EL (cell line): ENCODE measurements around the gene CDYL2.
"Not testable (repeated sequence)": the region's sequence is repeated elsewhere in the genome, so short reads cannot be mapped to it uniquely, and the experiment has no call there.

Source experiments
- DNase-seq: peaks from one replicate; pipeline ENCODE4 v3.0.0-alpha.2; 2016

Gene CDYL2

GRCh38 chr16:80742331-80742730, 62.1 kb downstream of the CDYL2 start:
- no peak for DNase-seq

GRCh38 chr16:80741724-80742123, 62.7 kb downstream of the CDYL2 start:
- DNase-seq, result no peak

GRCh38 chr16:80739523-80739922, 64.9 kb downstream of the CDYL2 start:
- DNase-seq, result no peak

GRCh38 chr16:80738521-80738920, 65.9 kb downstream of the CDYL2 start:
- DNase-seq, result no peak

GRCh38 chr16:80735846-80736245, 68.6 kb downstream of the CDYL2 start:
- no peak for DNase-seq

GRCh38 chr16:80733407-80733806, 71.0 kb downstream of the CDYL2 start:
- DNase-seq, result peak; percentile 8

GRCh38 chr16:80731915-80732314, 72.5 kb downstream of the CDYL2 start:
- DNase-seq, result no peak

GRCh38 chr16:80727066-80727763, 77.2 kb downstream of the CDYL2 start:
- not testable (repeated sequence) for DNase-seq

- no peak for DNase-seq
Observed at GRCh38 chr16:80725566-80726162, 78.7 kb downstream of the CDYL2 start.

- DNase-seq, result no peak
Observed at GRCh38 chr16:80723981-80724380, 80.4 kb downstream of the CDYL2 start.

- DNase-seq, result no peak
Observed at GRCh38 chr16:80723091-80723490, 81.3 kb downstream of the CDYL2 start.

- DNase-seq, result no peak
Observed at GRCh38 chr16:80720804-80721371, 83.5 kb downstream of the CDYL2 start.

GRCh38 chr16:80719573-80719972, 84.8 kb downstream of the CDYL2 start:
- DNase-seq, result no peak

GRCh38 chr16:80718480-80719220, 85.7 kb downstream of the CDYL2 start:
- no peak for DNase-seq

- DNase-seq, result no peak
Observed at GRCh38 chr16:80717611-80718010, 86.8 kb downstream of the CDYL2 start.

GRCh38 chr16:80716564-80717139, 87.7 kb downstream of the CDYL2 start:
- DNase-seq, result no peak

- no peak for DNase-seq
Observed at GRCh38 chr16:80711406-80711805, 93.0 kb downstream of the CDYL2 start.

- DNase-seq, result no peak
Observed at GRCh38 chr16:80710918-80711317, 93.5 kb downstream of the CDYL2 start.

- DNase-seq, result no peak
Observed at GRCh38 chr16:80708823-80709222, 95.6 kb downstream of the CDYL2 start.

- DNase-seq, result no peak
Observed at GRCh38 chr16:80707686-80708085, 96.7 kb downstream of the CDYL2 start.

GRCh38 chr16:80705596-80705995, 98.8 kb downstream of the CDYL2 start:
- no peak for DNase-seq

- DNase-seq, result no peak
Observed at GRCh38 chr16:80704751-80705505, 99.5 kb downstream of the CDYL2 start.
